ENCODE measurements around the gene ATP1B4. TPM values are rescaled to one million over a fixed set of nuclear protein-coding genes. Genes with fewer than 3 reads are reported as not detected.

Gene ATP1B4
- polyA plus RNA-seq, 3 donors: 0.01 TPM; not detected in 2

GRCh38 chrX:120366794-120367193 lies 4.9 kb downstream of the ATP1B4 start:
- Histone ChIP-seq H3K27ac (ENCODE audit: low read depth in 1 of 2, low read length in 2 of 2) (no peak overlapping the region), H3K27me3 (ENCODE audit: control insufficient read depth in 2 of 2, insufficient read depth in 2 of 2, low read length in 2 of 2) (no peaks in the 10 kb centered on the region), H3K9me3 (replicated peaks in 1 of 2; ENCODE audit: control insufficient read depth in 1 of 2, insufficient read depth in 1 of 2, low read length in 2 of 2) (no peaks in the 10 kb centered on the region), H4K20me1 (ENCODE audit: insufficient read depth, low read length) (no peaks in the 10 kb centered on the region), H3K9ac (ENCODE audit: insufficient read depth, low read length, poor library complexity, severe bottlenecking) (no peak overlapping the region), H3K79me2 (ENCODE audit: insufficient read depth, low read length) (no peaks in the 10 kb centered on the region), H3K4me1 (ENCODE audit: control insufficient read depth in 1 of 2, insufficient read depth in 2 of 2, low read length in 2 of 2) (peaks cover 4% of the 10 kb centered on the region in 2 donors), H3K4me3 (replicated peaks in 1 of 3; ENCODE audit: low read depth in 2 of 3, low read length in 3 of 3) (no peak overlapping the region), H2AFZ (ENCODE audit: insufficient read depth, low read depth, low read length, poor library complexity, severe bottlenecking) (no peak overlapping the region), H3K4me2 (replicated peaks; ENCODE audit: extremely low read depth, low read length, poor library complexity, severe bottlenecking) (no peak overlapping the region), H3K36me3 (replicated peaks in 1 of 2; ENCODE audit: control insufficient read depth in 1 of 2, insufficient read depth in 2 of 2, low read length in 2 of 2) (no peaks in the 10 kb centered on the region)
- no CpG with 5 or more reads among the region's 3 CpGs for WGBS (ENCODE audit: insufficient coverage)
- Mint-ChIP-seq H3K36me3 (no peaks in the 10 kb centered on the region), H3K27me3 (ENCODE audit: low read depth in 3 of 3) (peaks cover 0 to 2% (median 2%) of the 10 kb centered on the region in 3 donors), H3K9me3 (peaks cover 0 to 1% (median 0%) of the 10 kb centered on the region in 7 donors), H3K4me3 (no peak overlapping the region), H3K4me1 (peaks cover 11% of the 10 kb centered on the region), H3K27ac (no peak overlapping the region)
- DNase-seq: no peak
- no peak for TF ChIP-seq CTCF (IDR thresholded peaks at IDR 0.05)
- intact Hi-C loops (cut with micrococcal nuclease): no loop called here

- intact Hi-C loops (cut with micrococcal nuclease): no loop called here
- H2AFZ ChIP-seq (ENCODE audit: insufficient read depth, low read depth, low read length, poor library complexity, severe bottlenecking): no peak overlapping the region
- Mint-ChIP-seq H3K36me3 (no peaks in the 10 kb centered on the region), H3K9me3 (peaks cover 0 to 1% (median 0%) of the 10 kb centered on the region in 7 donors), H3K27ac (no peak overlapping the region), H3K4me3 (no peak overlapping the region), H3K27me3 (ENCODE audit: low read depth in 3 of 3) (peaks cover 0 to 2% (median 2%) of the 10 kb centered on the region in 3 donors), H3K4me1 (peaks cover 6% of the 10 kb centered on the region)
- H3K27ac ChIP-seq (ENCODE audit: low read depth in 1 of 2, low read length in 2 of 2): no peak overlapping the region
- H3K36me3 ChIP-seq (replicated peaks in 1 of 2; ENCODE audit: control insufficient read depth in 1 of 2, insufficient read depth in 2 of 2, low read length in 2 of 2): no peaks in the 10 kb centered on the region
- no peaks in the 10 kb centered on the region for H3K9me3 ChIP-seq (replicated peaks in 1 of 2; ENCODE audit: control insufficient read depth in 1 of 2, insufficient read depth in 1 of 2, low read length in 2 of 2)
- no peak overlapping the region for H3K4me3 ChIP-seq (replicated peaks in 1 of 3; ENCODE audit: low read depth in 2 of 3, low read length in 3 of 3)
- no peak overlapping the region for H3K4me2 ChIP-seq (replicated peaks; ENCODE audit: extremely low read depth, low read length, poor library complexity, severe bottlenecking)
- 100% methylated on average over 3 of the region's 3 CpGs for WGBS (ENCODE audit: insufficient coverage)
- H3K79me2 ChIP-seq (ENCODE audit: insufficient read depth, low read length): no peaks in the 10 kb centered on the region
- H3K4me1 ChIP-seq (ENCODE audit: control insufficient read depth in 1 of 2, insufficient read depth in 2 of 2, low read length in 2 of 2): peaks cover under 1 to 2% of the 10 kb centered on the region in 2 donors
- no peak for TF ChIP-seq CTCF (IDR thresholded peaks at IDR 0.05)
- H4K20me1 ChIP-seq (ENCODE audit: insufficient read depth, low read length): no peaks in the 10 kb centered on the region
- no peak overlapping the region for H3K9ac ChIP-seq (ENCODE audit: insufficient read depth, low read length, poor library complexity, severe bottlenecking)
- DNase-seq: no peak
- H3K27me3 ChIP-seq (ENCODE audit: control insufficient read depth in 2 of 2, insufficient read depth in 2 of 2, low read length in 2 of 2): no peaks in the 10 kb centered on the region
Measured at GRCh38 chrX:120367402-120368109, 5.7 kb downstream of the ATP1B4 start.
